ENCODE data around the gene GNAT1. TPM values are rescaled to one million over a fixed set of nuclear protein-coding genes. Genes with fewer than 3 reads are reported as not detected.

Gene GNAT1
- total RNA-seq, 8 experiments from 2014 or later = 0.27 to 0.66 (median 0.34) TPM; not detected in 4

GRCh38 chr3:50211930-50212329, 20.5 kb downstream of the GNAT1 start:
- Histone ChIP-seq H3K4me3 (no peak overlapping the region), H3K4me1 (replicated peaks in 1 of 2) (peaks cover 0 to 4% of the 10 kb centered on the region in 2 donors), H3K27ac (no peak overlapping the region)
- 40 to 75% (median 67%) methylated on average over 1 to 2 of the region's 2 CpGs; no CpG with 5 or more reads in 7 of the 10 experiments for WGBS, 10 experiments
- in situ Hi-C loops (cut with MboI; ENCODE audit: low pct_unique_long_range_greater_than_20kb in 2 of 9, low sequenced_read_pairs in 9 of 9, unreplicated experiment in 9 of 9) = no loop called here
- ATAC-seq (replicated peaks in 6 of 8) = peak in 2 of 8 experiments; percentile 15 to 32

GRCh38 chr3:50212502-50212901, 21.1 kb downstream of the GNAT1 start:
- WGBS, 10 experiments = 20 to 92% methylated on average over 2 of the region's 4 CpGs; no CpG with 5 or more reads in 8 of the 10 experiments
- Histone ChIP-seq H3K4me1 (replicated peaks in 1 of 2) (peaks cover 0 to 4% of the 10 kb centered on the region in 2 donors), H3K27ac (no peak overlapping the region), H3K4me3 (no peak overlapping the region)
- in situ Hi-C loops (cut with MboI; ENCODE audit: low pct_unique_long_range_greater_than_20kb in 2 of 9, low sequenced_read_pairs in 9 of 9, unreplicated experiment in 9 of 9) = no loop called here
- peak in 3 of 8 experiments; percentile 6 to 39 (median 39) for ATAC-seq (replicated peaks in 6 of 8)

- Histone ChIP-seq H3K4me3 (no peak overlapping the region), H3K27ac (no peak overlapping the region), H3K4me1 (replicated peaks in 1 of 2) (peaks cover 0 to 4% of the 10 kb centered on the region in 2 donors)
- WGBS, 10 experiments = 83% methylated on average over 1 to 2 of the region's 3 CpGs; no CpG with 5 or more reads in 8 of the 10 experiments
- in situ Hi-C loops (cut with MboI; ENCODE audit: low pct_unique_long_range_greater_than_20kb in 2 of 9, low sequenced_read_pairs in 9 of 9, unreplicated experiment in 9 of 9) = no loop called here
- no peak for ATAC-seq (replicated peaks in 6 of 8)
Measured at GRCh38 chr3:50212971-50213370, 21.6 kb downstream of the GNAT1 start.

GRCh38 chr3:50213373-50213772, 22.0 kb downstream of the GNAT1 start:
- Histone ChIP-seq H3K4me1 (replicated peaks in 1 of 2) (peaks cover 0 to 4% of the 10 kb centered on the region in 2 donors), H3K4me3 (no peak overlapping the region), H3K27ac (no peak overlapping the region)
- in situ Hi-C loops (cut with MboI; ENCODE audit: low pct_unique_long_range_greater_than_20kb in 2 of 9, low sequenced_read_pairs in 9 of 9, unreplicated experiment in 9 of 9) = no loop called here
- 80 to 91% (median 80%) methylated on average over 1 to 7 of the region's 12 CpGs; no CpG with 5 or more reads in 7 of the 10 experiments for WGBS, 10 experiments
- peak in 3 of 8 experiments; percentile 18 to 45 (median 20) for ATAC-seq (replicated peaks in 6 of 8)

- ATAC-seq (replicated peaks in 6 of 8) = no peak
- no peak overlapping the region for H3K27ac ChIP-seq
- no peak overlapping the region for H3K4me3 ChIP-seq
- in situ Hi-C loops (cut with MboI; ENCODE audit: low pct_unique_long_range_greater_than_20kb in 2 of 9, low sequenced_read_pairs in 9 of 9, unreplicated experiment in 9 of 9) = no loop called here
- peaks cover 0 to 4% of the 10 kb centered on the region in 2 donors for H3K4me1 ChIP-seq (replicated peaks in 1 of 2)
- WGBS, 10 experiments = 41 to 92% (median 70%) methylated on average over 1 to 3 of the region's 10 CpGs; no CpG with 5 or more reads in 6 of the 10 experiments
Measured at GRCh38 chr3:50214824-50215223, 23.4 kb downstream of the GNAT1 start.

GRCh38 chr3:50215529-50215928, 24.1 kb downstream of the GNAT1 start:
- Histone ChIP-seq H3K27ac (no peak overlapping the region), H3K4me1 (replicated peaks in 1 of 2) (peaks cover 0 to 8% of the 10 kb centered on the region in 2 donors), H3K4me3 (no peak overlapping the region)
- WGBS, 10 experiments = 60 to 100% (median 78%) methylated on average over 1 to 4 of the region's 9 CpGs; no CpG with 5 or more reads in 6 of the 10 experiments
- no peak for ATAC-seq (replicated peaks in 6 of 8)
- in situ Hi-C loops (cut with MboI; ENCODE audit: low pct_unique_long_range_greater_than_20kb in 2 of 9, low sequenced_read_pairs in 9 of 9, unreplicated experiment in 9 of 9) = no loop called here

GRCh38 chr3:50217681-50218080, 26.3 kb downstream of the GNAT1 start:
- in situ Hi-C loops (cut with MboI; ENCODE audit: low pct_unique_long_range_greater_than_20kb in 2 of 9, low sequenced_read_pairs in 9 of 9, unreplicated experiment in 9 of 9) = no loop called here
- no peak for ATAC-seq (replicated peaks in 6 of 8)
- H3K4me1 ChIP-seq (replicated peaks in 1 of 2) = peaks cover 3 to 20% of the 10 kb centered on the region in 2 donors
- H3K4me3 ChIP-seq = no peak overlapping the region
- no peak overlapping the region for H3K27ac ChIP-seq
- 23 to 35% (median 27%) methylated on average over 3 to 5 of the region's 10 CpGs; no CpG with 5 or more reads in 7 of the 10 experiments for WGBS, 10 experiments

- in situ Hi-C loops (cut with MboI; ENCODE audit: low pct_unique_long_range_greater_than_20kb in 2 of 9, low sequenced_read_pairs in 9 of 9, unreplicated experiment in 9 of 9) = no loop called here
Measured at GRCh38 chr3:50218448-50218847, 27.0 kb downstream of the GNAT1 start.

GRCh38 chr3:50219285-50219684, 27.9 kb downstream of the GNAT1 start:
- no peak for ATAC-seq (replicated peaks in 6 of 8)
- WGBS, 10 experiments = 40 to 90% (median 83%) methylated on average over 1 to 5 of the region's 5 CpGs; no CpG with 5 or more reads in 2 of the 10 experiments
- in situ Hi-C loops (cut with MboI; ENCODE audit: low pct_unique_long_range_greater_than_20kb in 2 of 9, low sequenced_read_pairs in 9 of 9, unreplicated experiment in 9 of 9) = no loop called here
- peaks cover 3 to 20% of the 10 kb centered on the region in 2 donors for H3K4me1 ChIP-seq (replicated peaks in 1 of 2)
- no peak overlapping the region for H3K27ac ChIP-seq
- H3K4me3 ChIP-seq = no peak overlapping the region

More at GRCh38 chr3:50218448-50218847, 27.0 kb downstream of the GNAT1 start:
- no peak for ATAC-seq (replicated peaks in 6 of 8)
- peaks cover 3 to 20% of the 10 kb centered on the region in 2 donors for H3K4me1 ChIP-seq (replicated peaks in 1 of 2)
- H3K4me3 ChIP-seq = no peak overlapping the region
- no peak overlapping the region for H3K27ac ChIP-seq
- 40 to 100% (median 90%) methylated on average over 1 to 7 of the region's 17 CpGs; no CpG with 5 or more reads in 6 of the 10 experiments for WGBS, 10 experiments

GRCh38 chr3:50220109-50220508, 28.7 kb downstream of the GNAT1 start:
- peak in 1 of 8 experiments; percentile 3 for ATAC-seq (replicated peaks in 6 of 8)
- in situ Hi-C loops (cut with MboI; ENCODE audit: low pct_unique_long_range_greater_than_20kb in 2 of 9, low sequenced_read_pairs in 9 of 9, unreplicated experiment in 9 of 9) = no loop called here
- 60 to 100% (median 80%) methylated on average over 1 to 2 of the region's 6 CpGs; no CpG with 5 or more reads in 7 of the 10 experiments for WGBS, 10 experiments
- peaks cover 3 to 20% of the 10 kb centered on the region in 2 donors for H3K4me1 ChIP-seq (replicated peaks in 1 of 2)
- H3K4me3 ChIP-seq = no peak overlapping the region
- H3K27ac ChIP-seq = no peak overlapping the region

- peaks cover 3 to 20% of the 10 kb centered on the region in 2 donors for H3K4me1 ChIP-seq (replicated peaks in 1 of 2)
- in situ Hi-C loops (cut with MboI; ENCODE audit: low pct_unique_long_range_greater_than_20kb in 2 of 9, low sequenced_read_pairs in 9 of 9, unreplicated experiment in 9 of 9) = no loop called here
- H3K4me3 ChIP-seq = no peak overlapping the region
- no peak overlapping the region for H3K27ac ChIP-seq
- no CpG with 5 or more reads among the region's 4 CpGs for WGBS, 10 experiments
- peak in 5 of 8 experiments; percentile 15 to 55 (median 23) for ATAC-seq (replicated peaks in 6 of 8)
Measured at GRCh38 chr3:50221051-50221410, 29.6 kb downstream of the GNAT1 start.

GRCh38 chr3:50221411-50222168, 30.2 kb downstream of the GNAT1 start:
- Histone ChIP-seq H3K4me3 (no peak overlapping the region), H3K4me1 (replicated peaks in 1 of 2) (peaks cover 3 to 23% of the 10 kb centered on the region in 2 donors), H3K27ac (no peak overlapping the region)
- in situ Hi-C loops (cut with MboI; ENCODE audit: low pct_unique_long_range_greater_than_20kb in 2 of 9, low sequenced_read_pairs in 9 of 9, unreplicated experiment in 9 of 9) = no loop called here
- peak in 4 of 8 experiments; percentile 2 to 32 (median 10) for ATAC-seq (replicated peaks in 6 of 8)
- WGBS, 10 experiments = 14 to 92% (median 60%) methylated on average over 1 to 5 of the region's 12 CpGs; no CpG with 5 or more reads in 6 of the 10 experiments

GRCh38 chr3:50222169-50222528, 30.7 kb downstream of the GNAT1 start:
- Histone ChIP-seq H3K4me1 (replicated peaks in 1 of 2) (peaks cover 3 to 23% of the 10 kb centered on the region in 2 donors), H3K27ac (no peak overlapping the region), H3K4me3 (no peak overlapping the region)
- 80 to 100% methylated on average over 1 of the region's 1 CpG; no CpG with 5 or more reads in 8 of the 10 experiments for WGBS, 10 experiments
- in situ Hi-C loops (cut with MboI; ENCODE audit: low pct_unique_long_range_greater_than_20kb in 2 of 9, low sequenced_read_pairs in 9 of 9, unreplicated experiment in 9 of 9) = no loop called here
- ATAC-seq (replicated peaks in 6 of 8) = no peak

Data from motor neuron (in vitro differentiated cells).